Brain microvascular endothelial cell (primary cell): ENCODE data around the gene SBF1.

Experiments
- DNase-seq: peaks from one replicate; pipeline ENCODE4 v3.0.0-alpha.2; 2020
- H3K27ac ChIP-seq: fragments of 250-450 bp; sonication (Bioruptor Pico); 2 replicates; pipeline ENCODE4 v1.5.1; 2020; ENCODE audit warnings: mild to moderate bottlenecking, moderate library complexity
- H3K27me3 ChIP-seq: fragments of 250-450 bp; sonication (Bioruptor Pico); replicated peaks from 2 replicates; pipeline ENCODE4 v1.5.1; 2020; ENCODE audit warnings: mild to moderate bottlenecking
- H3K36me3 ChIP-seq: fragments of 250-450 bp; sonication (Bioruptor Pico); replicated peaks from 2 replicates; pipeline ENCODE4 v1.5.1; 2020; ENCODE audit warnings: mild to moderate bottlenecking
- H3K4me3 ChIP-seq: 2 replicates; pipeline ENCODE4 v1.5.1; 2011; ENCODE audit warnings: low read depth, mild to moderate bottlenecking, control low read depth, low read length, moderate library complexity
- in situ Hi-C: cut with HindIII; loops from 2 replicates; pipeline ENCODE4 v1.10.0; 2017; ENCODE audit warnings: low sequenced_read_pairs, low pct_ligation_motif_present
- TF ChIP-seq, protein P1 (sequence below): IDR thresholded peaks from 2 replicates; pipeline ENCODE4 v1.5.1; 2011; ENCODE audit warnings: low read depth, mild to moderate bottlenecking, moderate library complexity, low read length, control low read depth, inconsistent platforms; ENCODE audit errors: missing control alignments

The SBF1 gene

DNA sequence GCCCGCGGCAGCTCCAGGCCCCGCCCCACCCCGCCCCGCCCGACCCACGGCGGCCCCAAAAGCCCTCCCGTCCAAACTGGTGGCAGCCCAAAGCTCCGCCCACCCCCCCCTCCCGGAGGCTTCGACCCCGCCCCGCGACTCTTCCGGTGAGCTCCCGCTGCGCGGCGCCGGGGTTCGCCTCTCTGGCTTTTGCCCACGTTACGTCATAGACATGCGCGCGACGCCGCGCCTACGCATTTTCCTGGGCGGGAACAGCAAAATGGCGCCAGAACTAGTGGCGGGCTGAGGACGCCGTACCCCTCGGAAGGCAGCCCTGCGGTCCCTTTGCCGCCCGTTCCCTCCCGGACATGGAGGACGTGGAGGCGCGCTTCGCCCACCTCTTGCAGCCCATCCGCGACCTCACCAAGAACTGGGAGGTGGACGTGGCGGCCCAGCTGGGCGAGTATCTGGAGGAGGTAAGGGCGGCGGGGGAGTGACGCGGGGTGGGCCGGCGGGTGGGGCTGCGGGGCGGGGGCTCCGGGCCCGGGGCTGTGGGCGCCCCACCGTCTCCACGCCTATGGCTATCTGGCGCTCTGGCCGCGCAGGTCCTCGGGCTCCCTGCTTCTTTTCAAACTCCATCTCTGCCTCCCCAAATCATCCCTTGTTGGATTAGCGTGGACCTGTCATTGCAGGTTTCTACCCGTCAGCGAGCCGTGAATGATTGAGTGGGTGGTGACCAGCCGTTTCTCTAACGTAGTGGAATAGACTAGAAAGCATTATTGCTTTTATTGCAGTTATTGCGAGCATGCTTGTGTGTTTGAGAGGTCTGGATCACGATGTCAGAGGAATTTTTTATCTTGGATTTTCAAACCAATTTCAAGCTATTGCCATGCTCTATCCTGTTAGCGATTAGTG is 33.4 kb upstream of the SBF1 start, which contains the start of gene NCAPH2:
Gene NCAPH2 (plus strand): TSS at position 234 of the 894 bp plus-strand sequence. CDS start 114 bp downstream, at position 348.
- Histone ChIP-seq H3K36me3 (peaks cover 16% of the 10 kb centered on the region), H3K27me3 (no peaks in the 10 kb centered on the region), H3K27ac (peak within 1 kb of the TSS; percentile 63), H3K4me3 (peak within 1 kb of the TSS; percentile 98)
- TF ChIP-seq, protein P1, sequence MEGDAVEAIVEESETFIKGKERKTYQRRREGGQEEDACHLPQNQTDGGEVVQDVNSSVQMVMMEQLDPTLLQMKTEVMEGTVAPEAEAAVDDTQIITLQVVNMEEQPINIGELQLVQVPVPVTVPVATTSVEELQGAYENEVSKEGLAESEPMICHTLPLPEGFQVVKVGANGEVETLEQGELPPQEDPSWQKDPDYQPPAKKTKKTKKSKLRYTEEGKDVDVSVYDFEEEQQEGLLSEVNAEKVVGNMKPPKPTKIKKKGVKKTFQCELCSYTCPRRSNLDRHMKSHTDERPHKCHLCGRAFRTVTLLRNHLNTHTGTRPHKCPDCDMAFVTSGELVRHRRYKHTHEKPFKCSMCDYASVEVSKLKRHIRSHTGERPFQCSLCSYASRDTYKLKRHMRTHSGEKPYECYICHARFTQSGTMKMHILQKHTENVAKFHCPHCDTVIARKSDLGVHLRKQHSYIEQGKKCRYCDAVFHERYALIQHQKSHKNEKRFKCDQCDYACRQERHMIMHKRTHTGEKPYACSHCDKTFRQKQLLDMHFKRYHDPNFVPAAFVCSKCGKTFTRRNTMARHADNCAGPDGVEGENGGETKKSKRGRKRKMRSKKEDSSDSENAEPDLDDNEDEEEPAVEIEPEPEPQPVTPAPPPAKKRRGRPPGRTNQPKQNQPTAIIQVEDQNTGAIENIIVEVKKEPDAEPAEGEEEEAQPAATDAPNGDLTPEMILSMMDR: no peak
- in situ Hi-C loops: no loop called here
- peak; percentile 88 for DNase-seq

DNA sequence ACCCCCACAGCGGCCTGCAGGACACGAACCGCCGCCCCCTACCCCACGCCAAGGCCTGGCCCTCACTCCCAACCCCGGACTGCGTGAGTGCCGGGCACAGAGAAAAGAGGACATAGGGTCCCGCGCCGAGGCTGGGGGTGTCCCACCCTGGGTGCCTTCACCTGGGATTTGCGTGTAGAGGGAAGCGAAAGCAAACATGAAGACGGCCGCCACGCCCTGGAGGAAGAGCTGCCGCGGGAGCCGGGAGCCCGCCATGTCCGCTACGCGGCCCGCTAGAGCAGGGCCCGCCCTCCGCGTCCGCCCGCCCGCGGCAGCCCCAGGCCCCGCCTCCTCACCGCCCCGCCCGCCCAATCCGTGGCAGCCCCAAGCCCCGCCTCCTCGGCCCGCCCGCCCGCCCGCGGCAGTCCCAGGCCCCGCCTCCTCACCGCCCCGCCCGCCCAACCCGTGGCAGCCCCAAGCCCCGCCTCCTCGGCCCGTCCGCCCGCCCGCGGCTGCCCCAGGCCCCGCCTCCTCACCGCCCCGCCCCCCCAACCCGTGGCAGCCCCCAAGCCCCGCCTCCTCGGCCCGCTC is 32.7 kb upstream of the SBF1 start, which contains the start of gene LMF2:
Gene LMF2 (minus strand): TSS at position 282 of the 570 bp plus-strand sequence. CDS start 27 bp downstream, at position 255.
- Histone ChIP-seq H3K4me3 (peak within 1 kb of the TSS; percentile 98), H3K27me3 (no peaks in the 10 kb centered on the region), H3K27ac (peak within 1 kb of the TSS; percentile 63), H3K36me3 (peaks cover 22% of the 10 kb centered on the region)
- in situ Hi-C loops: no loop called here
- DNase-seq: peak; percentile 69
- TF ChIP-seq, protein P1: no peak

DNA sequence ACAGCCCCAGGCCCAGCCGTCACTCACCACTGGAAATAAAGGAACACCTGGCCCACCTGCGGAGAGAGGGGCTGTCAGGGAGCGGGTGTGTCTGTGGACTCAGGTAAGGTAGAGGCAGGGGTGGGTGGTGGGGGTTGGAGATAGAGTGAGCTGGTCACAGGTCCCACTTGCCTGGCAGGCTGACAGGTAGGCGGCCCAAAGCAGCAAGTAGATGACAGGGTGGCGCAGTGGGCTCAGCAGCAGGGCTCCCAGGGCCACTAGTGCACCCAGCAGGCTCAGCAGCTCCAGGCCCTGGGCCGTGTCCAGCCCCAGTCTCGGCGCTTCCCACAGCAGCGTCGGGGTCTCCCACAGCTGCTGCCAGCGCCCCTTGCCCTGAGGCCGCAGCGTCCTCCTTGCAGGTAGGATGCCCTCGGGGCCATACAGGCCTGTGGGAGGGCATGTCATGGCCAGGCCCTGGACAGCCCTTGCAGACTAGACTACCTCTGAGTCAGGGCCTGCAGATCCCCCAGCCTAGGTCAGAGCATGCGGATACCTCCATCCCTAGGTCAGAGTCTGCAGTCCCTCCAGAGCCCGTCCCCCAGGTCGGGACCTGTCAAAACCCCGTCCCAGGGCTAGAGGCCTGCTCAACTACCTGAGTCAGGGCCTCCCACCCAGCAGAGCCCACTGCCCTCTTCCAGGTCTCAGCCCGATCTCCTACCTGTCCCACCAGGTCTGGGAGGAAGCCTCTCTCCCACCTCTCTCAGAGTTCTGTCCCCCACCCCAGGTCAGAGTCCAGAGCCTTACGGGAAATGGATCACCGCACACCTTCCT is 32.0 kb upstream of the SBF1 start:
- Histone ChIP-seq H3K27ac (peak overlapping the region; percentile 63), H3K36me3 (peaks cover 25% of the 10 kb centered on the region), H3K27me3 (no peaks in the 10 kb centered on the region), H3K4me3 (peak overlapping the region; percentile 98)
- in situ Hi-C loops: no loop called here
- DNase-seq: no peak
- TF ChIP-seq, protein P1: no peak

DNA sequence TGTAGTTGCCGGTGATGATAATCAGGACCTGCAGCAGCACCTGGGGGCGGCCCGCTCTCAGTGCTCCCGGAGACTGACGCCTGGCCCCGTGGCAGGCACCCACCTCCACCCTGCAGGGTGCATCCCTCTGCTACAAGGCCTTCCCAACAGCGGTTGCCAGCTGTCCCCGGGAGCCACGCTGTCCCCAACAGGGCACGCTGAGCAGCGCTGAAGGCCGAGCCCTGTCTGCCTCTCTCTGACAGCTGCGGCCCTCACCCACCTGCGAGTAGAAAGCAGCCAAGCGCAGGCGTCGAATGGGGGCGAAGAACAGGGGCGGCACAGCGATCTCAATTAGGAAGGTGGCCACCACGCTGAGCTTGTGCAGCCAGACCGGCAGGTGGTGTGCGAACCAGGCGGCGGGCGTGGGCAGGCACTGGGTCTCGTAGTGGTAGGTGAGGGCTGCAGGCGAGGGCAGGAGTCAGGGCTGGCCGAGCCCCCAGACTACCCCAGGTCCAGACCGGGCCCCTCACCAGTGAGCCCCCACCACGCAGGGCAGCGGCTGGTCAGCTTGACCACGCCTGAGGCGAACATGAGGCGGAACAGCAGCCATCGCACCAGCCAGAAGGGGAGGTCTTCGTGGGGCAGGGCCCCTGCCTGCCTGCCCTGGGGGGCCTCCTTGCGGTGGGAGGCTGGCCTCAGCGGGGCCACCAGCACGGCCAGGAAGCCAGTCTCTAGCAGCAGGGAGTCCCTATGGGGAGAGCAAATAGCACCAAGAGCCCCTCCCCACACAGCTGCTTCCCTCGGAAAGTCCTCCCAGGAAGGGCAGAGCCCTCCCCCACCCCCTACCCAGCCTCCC is 31.2 kb upstream of the SBF1 start:
- TF ChIP-seq, protein P1: no peak
- in situ Hi-C loops: no loop called here
- DNase-seq: no peak
- no peak overlapping the region for H3K27ac ChIP-seq
- H3K4me3 ChIP-seq: peak overlapping the region; percentile 98
- peaks cover 25% of the 10 kb centered on the region for H3K36me3 ChIP-seq
- no peaks in the 10 kb centered on the region for H3K27me3 ChIP-seq

- in situ Hi-C loops: no loop called here
- Histone ChIP-seq H3K36me3 (peaks cover 25% of the 10 kb centered on the region), H3K27ac (no peak overlapping the region), H3K27me3 (no peaks in the 10 kb centered on the region), H3K4me3 (no peak overlapping the region)
- TF ChIP-seq, protein P1: no peak
- no peak for DNase-seq
Observed at GRCh38 chr22:50505276-50505775, 30.5 kb upstream of the SBF1 start.
